ENCODE results near the gene ZNF358.

The ZNF358 gene

GRCh38 chr19:7562646-7563393 is 46.9 kb downstream of the ZNF358 start:
- DNase-seq = no peak

DNA sequence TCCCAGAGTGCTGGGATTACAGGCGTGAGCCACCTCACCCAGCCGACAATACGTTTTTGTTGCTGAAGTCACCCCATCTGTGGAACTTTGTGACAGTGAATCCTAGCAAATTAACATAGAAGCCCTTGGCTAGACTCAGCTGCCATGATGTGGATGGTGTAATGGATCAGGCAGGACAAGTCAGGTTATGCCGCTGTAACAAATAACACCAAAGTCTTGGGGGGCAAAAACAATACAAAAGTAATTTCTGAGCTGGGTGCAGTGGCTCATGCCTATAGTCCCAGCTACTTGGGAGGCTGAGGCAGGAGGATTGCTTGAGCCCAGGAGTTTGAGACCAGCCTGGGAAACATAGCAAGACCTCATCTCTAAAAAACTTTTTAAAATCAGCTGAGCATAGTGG is 49.0 kb downstream of the ZNF358 start:
- no peak for DNase-seq

DNA sequence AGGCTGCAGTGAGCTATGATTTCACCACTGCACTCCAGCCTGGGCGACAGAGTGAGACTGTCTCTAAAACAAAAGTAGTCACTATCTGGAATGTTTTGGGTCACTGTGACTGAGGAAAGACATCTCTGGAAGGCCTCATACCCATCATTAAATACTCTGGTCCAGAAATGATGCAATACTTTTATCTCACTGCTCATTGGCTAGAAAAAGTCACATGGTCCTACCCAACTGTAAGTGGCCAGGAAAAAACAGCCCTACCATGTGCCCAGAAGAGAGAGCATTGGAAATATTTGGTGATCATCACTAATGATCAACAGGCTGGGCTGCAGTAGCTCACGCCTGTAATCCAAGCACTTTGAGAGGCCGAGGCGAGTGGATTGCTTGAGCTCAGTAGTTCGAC is 49.4 kb downstream of the ZNF358 start:
- DNase-seq = no peak
